HTR-8/SVneo (cell line): ENCODE results near the gene ZDHHC16.
"Not testable (repeated sequence)": the region's sequence is repeated elsewhere in the genome, so short reads cannot be mapped to it uniquely, and the experiment has no call there.

Experiments used
- DNase-seq: peaks from one replicate; pipeline ENCODE4 v3.0.0; 2011; ENCODE audit warnings: low spot score, mixed read lengths; ENCODE audit not compliant: insufficient read length
- FAIRE-seq: peaks from 2 replicates; lab custom pipeline; 2011; peaks lifted over from hg19 to GRCh38; lab: Jason Lieb, UNC

The ZDHHC16 gene

GRCh38 chr10:97445722-97446639, at the start of gene ZDHHC16, which contains the start of gene EXOSC1:
Gene ZDHHC16 (plus strand): TSS chr10:97446175. CDS start chr10:97451676, 5,501 bp downstream.
Gene EXOSC1 (minus strand): TSS chr10:97446006. CDS start chr10:97445985, 21 bp downstream.
- FAIRE-seq (peak; percentile 96), DNase-seq (peak; percentile 99)

GRCh38 chr10:97399843-97400545, 46.0 kb upstream of the ZDHHC16 start:
- DNase-seq (peak; percentile 68), FAIRE-seq (no peak)

GRCh38 chr10:97400665-97401454, 45.1 kb upstream of the ZDHHC16 start, which contains the start of gene RRP12:
Gene RRP12 (minus strand): TSS chr10:97401340. CDS start chr10:97401231, 109 bp downstream.
- FAIRE-seq (peak; percentile 80), DNase-seq (peak; percentile 99)

GRCh38 chr10:97401455-97401919, 44.5 kb upstream of the ZDHHC16 start:
- DNase-seq (no peak), FAIRE-seq (no peak)

- no peak for DNase-seq
- no peak for FAIRE-seq
Measured at GRCh38 chr10:97404044-97404443, 41.9 kb upstream of the ZDHHC16 start.

- DNase-seq (no peak), FAIRE-seq (no peak)
Measured at GRCh38 chr10:97406064-97406463, 39.9 kb upstream of the ZDHHC16 start.

- not testable (repeated sequence) for DNase-seq
Measured at GRCh38 chr10:97406483-97406882, 39.5 kb upstream of the ZDHHC16 start.

GRCh38 chr10:97407211-97407951, 38.6 kb upstream of the ZDHHC16 start:
- DNase-seq = peak; percentile 85
- FAIRE-seq = no peak

More at GRCh38 chr10:97406483-97406882, 39.5 kb upstream of the ZDHHC16 start:
- not testable (repeated sequence) for FAIRE-seq

GRCh38 chr10:97407952-97408248, 38.1 kb upstream of the ZDHHC16 start:
- FAIRE-seq = no peak
- DNase-seq = no peak

GRCh38 chr10:97408496-97408992, 37.4 kb upstream of the ZDHHC16 start:
- DNase-seq (no peak), FAIRE-seq (no peak)

- DNase-seq = no peak
- no peak for FAIRE-seq
Measured at GRCh38 chr10:97411406-97411805, 34.6 kb upstream of the ZDHHC16 start.

GRCh38 chr10:97412891-97413304, 33.1 kb upstream of the ZDHHC16 start:
- DNase-seq (no peak), FAIRE-seq (peak; percentile 40)

GRCh38 chr10:97416565-97416964, 29.4 kb upstream of the ZDHHC16 start:
- no peak for FAIRE-seq
- DNase-seq = no peak

GRCh38 chr10:97423757-97424098, 22.2 kb upstream of the ZDHHC16 start:
- not testable (repeated sequence) for FAIRE-seq, DNase-seq

GRCh38 chr10:97425964-97426775, 19.8 kb upstream of the ZDHHC16 start, which contains the start of gene PGAM1:
Gene PGAM1 (plus strand): TSS chr10:97426191. CDS start chr10:97426308, 117 bp downstream.
- DNase-seq (peak; percentile 99), FAIRE-seq (peak; percentile 95)

- no peak for FAIRE-seq
Measured at GRCh38 chr10:97426776-97427570, 19.0 kb upstream of the ZDHHC16 start.

GRCh38 chr10:97427571-97428179, 18.3 kb upstream of the ZDHHC16 start:
- DNase-seq (no peak), FAIRE-seq (no peak)

More at GRCh38 chr10:97426776-97427570, 19.0 kb upstream of the ZDHHC16 start:
- no peak for DNase-seq
